PC-3 (cell line): ENCODE results near the gene THNSL1.

Source experiments
- EZH2 ChIP-seq: fragments of 300-600 bp; sonication (generic); IDR thresholded peaks from one replicate; pipeline ENCODE4 v1.6.1; 2017; ENCODE audit warnings: antibody characterized with exemption, mild to moderate bottlenecking, low read length; ENCODE audit not compliant: unreplicated experiment
- EZH2phosphoT487 ChIP-seq: fragments of 300-600 bp; sonication (generic); IDR thresholded peaks from 2 replicates; pipeline ENCODE4 v1.6.1; 2018; ENCODE audit warnings: mild to moderate bottlenecking, antibody characterized with exemption, low read length, borderline replicate concordance
- TF ChIP-seq, protein P1 (sequence below): fragments of 300-600 bp; sonication (generic); conservative IDR thresholded peaks from 2 replicates; pipeline ENCODE4 v1.5.1; 2017; ENCODE audit warnings: antibody characterized with exemption, low read depth, mild to moderate bottlenecking, low read length

GRCh38 chr10:25029519-25029918, 13.1 kb downstream of the THNSL1 start:
- no peak for TF ChIP-seq EZH2
- TF ChIP-seq, protein P1, sequence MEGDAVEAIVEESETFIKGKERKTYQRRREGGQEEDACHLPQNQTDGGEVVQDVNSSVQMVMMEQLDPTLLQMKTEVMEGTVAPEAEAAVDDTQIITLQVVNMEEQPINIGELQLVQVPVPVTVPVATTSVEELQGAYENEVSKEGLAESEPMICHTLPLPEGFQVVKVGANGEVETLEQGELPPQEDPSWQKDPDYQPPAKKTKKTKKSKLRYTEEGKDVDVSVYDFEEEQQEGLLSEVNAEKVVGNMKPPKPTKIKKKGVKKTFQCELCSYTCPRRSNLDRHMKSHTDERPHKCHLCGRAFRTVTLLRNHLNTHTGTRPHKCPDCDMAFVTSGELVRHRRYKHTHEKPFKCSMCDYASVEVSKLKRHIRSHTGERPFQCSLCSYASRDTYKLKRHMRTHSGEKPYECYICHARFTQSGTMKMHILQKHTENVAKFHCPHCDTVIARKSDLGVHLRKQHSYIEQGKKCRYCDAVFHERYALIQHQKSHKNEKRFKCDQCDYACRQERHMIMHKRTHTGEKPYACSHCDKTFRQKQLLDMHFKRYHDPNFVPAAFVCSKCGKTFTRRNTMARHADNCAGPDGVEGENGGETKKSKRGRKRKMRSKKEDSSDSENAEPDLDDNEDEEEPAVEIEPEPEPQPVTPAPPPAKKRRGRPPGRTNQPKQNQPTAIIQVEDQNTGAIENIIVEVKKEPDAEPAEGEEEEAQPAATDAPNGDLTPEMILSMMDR: no peak
- no peak for TF ChIP-seq EZH2phosphoT487
